ENCODE measurements around the gene EIF6. TPM values are rescaled to one million over a fixed set of nuclear protein-coding genes. Genes with fewer than 3 reads are reported as not detected.

EIF6 gene
- total and polyA plus RNA-seq, 9 of the 15 experiments (the other 6 are each of a cell fraction or from before 2014, with no cell fraction given): 165 to 832 (median 229) TPM

DNA sequence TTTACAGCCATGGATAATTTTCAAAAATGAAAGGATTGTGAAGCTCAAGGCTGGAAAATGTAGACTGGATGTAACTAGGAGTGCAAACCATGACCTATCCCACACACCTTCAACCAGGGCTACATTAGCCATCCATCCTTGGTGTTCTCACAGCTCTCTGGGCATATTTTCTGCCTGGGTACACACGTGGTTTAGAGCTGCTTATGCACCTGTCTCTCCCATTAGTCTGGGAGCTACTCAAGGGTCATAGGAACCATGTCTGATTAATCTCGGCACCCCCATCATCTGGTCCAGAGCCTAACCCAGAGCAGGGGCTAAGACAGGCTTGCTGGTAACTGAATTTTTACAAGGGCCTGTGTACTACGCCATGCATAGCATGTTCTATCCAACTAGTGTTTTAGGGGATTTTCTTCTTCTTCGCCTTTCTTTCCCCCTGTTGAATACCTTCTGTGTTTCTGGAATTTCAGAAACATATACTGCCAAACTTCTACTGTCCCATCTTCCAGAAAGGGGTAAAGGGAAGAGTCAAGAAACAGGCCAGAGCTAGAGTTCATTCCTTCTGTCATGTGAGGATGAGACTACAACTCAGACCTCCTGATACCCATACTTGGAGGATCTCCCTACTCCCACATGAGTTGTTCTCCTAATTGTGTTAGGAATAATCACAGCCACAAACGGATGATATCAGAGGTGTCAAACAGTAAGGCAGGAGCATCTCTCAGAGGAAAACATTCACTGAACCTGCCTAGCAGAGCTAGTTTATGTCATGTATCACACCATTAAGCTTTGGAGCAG, 33.0 kb upstream of the EIF6 start:
- H3K9me1 ChIP-seq (ENCODE audit: control insufficient read depth, insufficient read depth, low read length): no peaks in the 10 kb centered on the region
- no TSS peak for BruUV-seq (replicated peaks)
- no peak overlapping the region for H3K4me2 ChIP-seq (ENCODE audit: insufficient read depth, low read length)
- POLR2A ChIA-PET: interaction anchor here (1.1 to 1.5 kb wide), 2 partner anchors 8 to 13 kb away, joined by 3 to 4 read pairs; no protein-coding TSS in a partner anchor
- in situ Hi-C loops (cut with MboI): loop anchor here (25.0 kb wide), 1 partner anchor 120 kb away; the partner anchor contains the start of gene GDF5
- TF ChIP-seq PHF21A (IDR thresholded peaks at IDR 0.05; ENCODE audit: borderline replicate concordance, low read depth): no peak
- no peak for TF ChIP-seq ZNF354B (CRISPR knock-in tag; IDR thresholded peaks at IDR 0.05)
- TF ChIP-seq ZNF140 (CRISPR knock-in tag; IDR thresholded peaks at IDR 0.05): no peak
- TF ChIP-seq PPARD (CRISPR knock-in tag; IDR thresholded peaks at IDR 0.05): no peak
- TF ChIP-seq PTBP1 (IDR thresholded peaks at IDR 0.05; ENCODE audit: low read depth, low read length): no peak
- no peak for TF ChIP-seq TAL1 (IDR thresholded peaks at IDR 0.05)
- no peak for TF ChIP-seq ELF1 (tag; IDR thresholded peaks at IDR 0.05)
- TF ChIP-seq, protein P1, sequence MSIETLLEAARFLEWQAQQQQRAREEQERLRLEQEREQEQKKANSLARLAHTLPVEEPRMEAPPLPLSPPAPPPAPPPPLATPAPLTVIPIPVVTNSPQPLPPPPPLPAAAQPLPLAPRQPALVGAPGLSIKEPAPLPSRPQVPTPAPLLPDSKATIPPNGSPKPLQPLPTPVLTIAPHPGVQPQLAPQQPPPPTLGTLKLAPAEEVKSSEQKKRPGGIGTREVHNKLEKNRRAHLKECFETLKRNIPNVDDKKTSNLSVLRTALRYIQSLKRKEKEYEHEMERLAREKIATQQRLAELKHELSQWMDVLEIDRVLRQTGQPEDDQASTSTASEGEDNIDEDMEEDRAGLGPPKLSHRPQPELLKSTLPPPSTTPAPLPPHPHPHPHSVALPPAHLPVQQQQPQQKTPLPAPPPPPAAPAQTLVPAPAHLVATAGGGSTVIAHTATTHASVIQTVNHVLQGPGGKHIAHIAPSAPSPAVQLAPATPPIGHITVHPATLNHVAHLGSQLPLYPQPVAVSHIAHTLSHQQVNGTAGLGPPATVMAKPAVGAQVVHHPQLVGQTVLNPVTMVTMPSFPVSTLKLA (conservative IDR thresholded peaks at IDR 0.05): no peak
- no peak for TF ChIP-seq NEUROD1 (IDR thresholded peaks at IDR 0.05; ENCODE audit: borderline replicate concordance, low read depth, low read length, partially characterized antibody)
- TF ChIP-seq, protein P2, sequence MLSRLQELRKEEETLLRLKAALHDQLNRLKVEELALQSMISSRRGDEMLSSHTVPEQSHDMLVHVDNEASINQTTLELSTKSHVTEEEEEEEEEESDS (CRISPR knock-in tag; IDR thresholded peaks at IDR 0.05): no peak
- TF ChIP-seq, protein P3, sequence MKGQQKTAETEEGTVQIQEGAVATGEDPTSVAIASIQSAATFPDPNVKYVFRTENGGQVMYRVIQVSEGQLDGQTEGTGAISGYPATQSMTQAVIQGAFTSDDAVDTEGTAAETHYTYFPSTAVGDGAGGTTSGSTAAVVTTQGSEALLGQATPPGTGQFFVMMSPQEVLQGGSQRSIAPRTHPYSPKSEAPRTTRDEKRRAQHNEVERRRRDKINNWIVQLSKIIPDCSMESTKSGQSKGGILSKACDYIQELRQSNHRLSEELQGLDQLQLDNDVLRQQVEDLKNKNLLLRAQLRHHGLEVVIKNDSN (CRISPR knock-in tag; IDR thresholded peaks at IDR 0.05): no peak
- no peak for TF ChIP-seq ZNF263 (CRISPR knock-in tag; IDR thresholded peaks at IDR 0.05; ENCODE audit: borderline replicate concordance)
- TF ChIP-seq HCFC1 (IDR thresholded peaks at IDR 0.05; ENCODE audit: low read depth, low read length): no peak
- no peak for TF ChIP-seq ZNF174 (CRISPR knock-in tag; IDR thresholded peaks at IDR 0.05)
- no peak for TF ChIP-seq LEF1 (IDR thresholded peaks at IDR 0.05)
- DNase-seq (ENCODE audit: extremely low read depth in 1 of 4, low spot score in 3 of 4) (no peak), ATAC-seq (no peak), FAIRE-seq (no peak)
- H3K4me3 ChIP-seq: no peak overlapping the region
- 74% methylated on average over 5 of the region's 5 CpGs for WGBS (ENCODE audit: insufficient coverage, low coverage, missing lambda C conversion rate)
- no peaks in the 10 kb centered on the region for H3K27me3 ChIP-seq (ENCODE audit: control insufficient read depth in 2 of 2, insufficient read depth in 2 of 2, low read length in 2 of 2)
- no peak overlapping the region for H3K27ac ChIP-seq (ENCODE audit: extremely low read depth, low read depth, low read length)
- no peaks in the 10 kb centered on the region for H3K79me2 ChIP-seq (ENCODE audit: control insufficient read depth, insufficient read depth, low read length)
- CTCF ChIA-PET (ENCODE audit: low intra/inter-chr PET ratio): interaction anchor here (0.5 kb wide), 1 partner anchor 10 kb away, joined by 5 read pairs; no protein-coding TSS in a partner anchor
- H3K4me1 ChIP-seq (replicated peaks in 1 of 2; ENCODE audit: control insufficient read depth in 2 of 2, insufficient read depth in 2 of 2, low read length in 2 of 2): peaks cover 4 to 6% of the 10 kb centered on the region in 2 experiments; a peak in 4 of 5 replicates
- intact Hi-C loops (cut with micrococcal nuclease): no loop called here
- H4K20me1 ChIP-seq (replicated peaks; ENCODE audit: control insufficient read depth, insufficient read depth, low read length): no peaks in the 10 kb centered on the region
- H2AFZ ChIP-seq (ENCODE audit: low read depth, low read length): no peak overlapping the region
- H3K9me3 ChIP-seq (replicated peaks; ENCODE audit: control insufficient read depth, insufficient read depth, low read depth, low read length): no peaks in the 10 kb centered on the region
- no peak overlapping the region for H3K9ac ChIP-seq (ENCODE audit: insufficient read depth in 1 of 2, low read depth in 2 of 2, low read length in 2 of 2)
- peaks cover 6% of the 10 kb centered on the region for H3K36me3 ChIP-seq (ENCODE audit: control insufficient read depth, insufficient read depth, low read length)

All from K562 (cell line).